IMR-90 (cell line): ENCODE results near the gene LDLRAD1.

Source experiments
- POLR2A ChIP-seq: IDR thresholded peaks from 2 replicates; pipeline ENCODE4 v1.6.1; 2012; ENCODE audit warnings: mild to moderate bottlenecking, low read depth, low read length
- TF ChIP-seq, protein P1 (sequence below): conservative IDR thresholded peaks from 2 replicates; pipeline ENCODE4 v1.5.1; 2012; ENCODE audit warnings: mild to moderate bottlenecking, low read depth, low read length, improper control_type of control experiment

- TF ChIP-seq, protein P1, sequence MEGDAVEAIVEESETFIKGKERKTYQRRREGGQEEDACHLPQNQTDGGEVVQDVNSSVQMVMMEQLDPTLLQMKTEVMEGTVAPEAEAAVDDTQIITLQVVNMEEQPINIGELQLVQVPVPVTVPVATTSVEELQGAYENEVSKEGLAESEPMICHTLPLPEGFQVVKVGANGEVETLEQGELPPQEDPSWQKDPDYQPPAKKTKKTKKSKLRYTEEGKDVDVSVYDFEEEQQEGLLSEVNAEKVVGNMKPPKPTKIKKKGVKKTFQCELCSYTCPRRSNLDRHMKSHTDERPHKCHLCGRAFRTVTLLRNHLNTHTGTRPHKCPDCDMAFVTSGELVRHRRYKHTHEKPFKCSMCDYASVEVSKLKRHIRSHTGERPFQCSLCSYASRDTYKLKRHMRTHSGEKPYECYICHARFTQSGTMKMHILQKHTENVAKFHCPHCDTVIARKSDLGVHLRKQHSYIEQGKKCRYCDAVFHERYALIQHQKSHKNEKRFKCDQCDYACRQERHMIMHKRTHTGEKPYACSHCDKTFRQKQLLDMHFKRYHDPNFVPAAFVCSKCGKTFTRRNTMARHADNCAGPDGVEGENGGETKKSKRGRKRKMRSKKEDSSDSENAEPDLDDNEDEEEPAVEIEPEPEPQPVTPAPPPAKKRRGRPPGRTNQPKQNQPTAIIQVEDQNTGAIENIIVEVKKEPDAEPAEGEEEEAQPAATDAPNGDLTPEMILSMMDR, result no peak
- TF ChIP-seq POLR2A, result no peak
These were observed 29.7 kb upstream of the LDLRAD1 start for GRCh38 chr1:54047384-54048305.
